Loucy (cell line): ENCODE measurements around the gene ATPAF2.

Experiments used
- EZH2phosphoT487 ChIP-seq: fragments of 200-600 bp; IDR thresholded peaks from 2 replicates; pipeline ENCODE4 v1.6.1; 2018; ENCODE audit warnings: antibody characterized with exemption, mild to moderate bottlenecking, moderate library complexity, borderline replicate concordance
- TF ChIP-seq, protein P1 (sequence below): fragments of 200-600 bp; sonication (generic); conservative IDR thresholded peaks from 2 replicates; pipeline ENCODE4 v1.5.1; 2014; ENCODE audit warnings: mild to moderate bottlenecking, antibody characterized with exemption, low read length

- TF ChIP-seq, protein P1, sequence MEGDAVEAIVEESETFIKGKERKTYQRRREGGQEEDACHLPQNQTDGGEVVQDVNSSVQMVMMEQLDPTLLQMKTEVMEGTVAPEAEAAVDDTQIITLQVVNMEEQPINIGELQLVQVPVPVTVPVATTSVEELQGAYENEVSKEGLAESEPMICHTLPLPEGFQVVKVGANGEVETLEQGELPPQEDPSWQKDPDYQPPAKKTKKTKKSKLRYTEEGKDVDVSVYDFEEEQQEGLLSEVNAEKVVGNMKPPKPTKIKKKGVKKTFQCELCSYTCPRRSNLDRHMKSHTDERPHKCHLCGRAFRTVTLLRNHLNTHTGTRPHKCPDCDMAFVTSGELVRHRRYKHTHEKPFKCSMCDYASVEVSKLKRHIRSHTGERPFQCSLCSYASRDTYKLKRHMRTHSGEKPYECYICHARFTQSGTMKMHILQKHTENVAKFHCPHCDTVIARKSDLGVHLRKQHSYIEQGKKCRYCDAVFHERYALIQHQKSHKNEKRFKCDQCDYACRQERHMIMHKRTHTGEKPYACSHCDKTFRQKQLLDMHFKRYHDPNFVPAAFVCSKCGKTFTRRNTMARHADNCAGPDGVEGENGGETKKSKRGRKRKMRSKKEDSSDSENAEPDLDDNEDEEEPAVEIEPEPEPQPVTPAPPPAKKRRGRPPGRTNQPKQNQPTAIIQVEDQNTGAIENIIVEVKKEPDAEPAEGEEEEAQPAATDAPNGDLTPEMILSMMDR, result no peak
- no peak for TF ChIP-seq EZH2phosphoT487
Observed at GRCh38 chr17:18079543-18079942, 40.6 kb upstream of the ATPAF2 start.
